Liver (tissue), 9 donors: ENCODE data around the gene CTAG1A. TPM values are rescaled to one million over a fixed set of nuclear protein-coding genes. Genes with fewer than 3 reads are reported as not detected.

Experiments
- DNase-seq: peaks from one replicate; pipeline ENCODE4 v3.0.0-alpha.2; 2017; ENCODE audit warnings: low spot score
- H3K27ac ChIP-seq, 2 donors: one replicate each; pipeline ENCODE4 v1.7.0; 2013; ENCODE audit warnings: inconsistent platforms in 2 of 2, low read length in 2 of 2, control low read depth in 1 of 2, low read depth in 1 of 2, mild to moderate bottlenecking in 1 of 2
- H3K27me3 ChIP-seq, 4 donors: one replicate each; pipeline versions ENCODE4 v1.6.1 to v1.7.0; 2013; ENCODE audit warnings: low read length in 3 of 4, inconsistent platforms in 1 of 4, mild to moderate bottlenecking in 1 of 4, moderate library complexity in 1 of 4; ENCODE audit not compliant: control insufficient read depth in 4 of 4, insufficient read depth in 4 of 4
- H3K36me3 ChIP-seq, 4 donors: one replicate each; pipeline versions ENCODE4 v1.6.1 to v1.7.0; 2013; ENCODE audit warnings: low read length in 3 of 4, mild to moderate bottlenecking in 3 of 4, low read depth in 1 of 4, moderate library complexity in 1 of 4; ENCODE audit not compliant: control insufficient read depth in 4 of 4, insufficient read depth in 3 of 4
- H3K4me1 ChIP-seq, 4 donors: one replicate each; pipeline versions ENCODE4 v1.6.1 to v1.7.0; 2013; ENCODE audit warnings: low read length in 3 of 4, mild to moderate bottlenecking in 3 of 4, moderate library complexity in 1 of 4; ENCODE audit not compliant: control insufficient read depth in 4 of 4, insufficient read depth in 4 of 4
- H3K4me3 ChIP-seq, 3 donors: one replicate each; pipeline versions ENCODE4 v1.6.1 to v1.7.0; 2013; ENCODE audit warnings: low read length in 3 of 3, control low read depth in 1 of 3, low read depth in 1 of 3, mild to moderate bottlenecking in 1 of 3
- H3K9ac ChIP-seq, 2 donors: one replicate each; pipeline ENCODE4 v1.7.0; 2013; ENCODE audit warnings: low read length in 2 of 2, mild to moderate bottlenecking in 2 of 2, moderate library complexity in 2 of 2, control low read depth in 1 of 2, low read depth in 1 of 2
- H3K9me3 ChIP-seq, 4 donors: one replicate each; pipeline versions ENCODE4 v1.6.1 to v1.7.0; 2013; ENCODE audit warnings: low read length in 3 of 4; ENCODE audit not compliant: control insufficient read depth in 4 of 4
- ATF3 ChIP-seq: IDR thresholded peaks from 2 replicates; pipeline ENCODE4 v1.6.1; 2016; ENCODE audit warnings: antibody characterized with exemption
- CTCF ChIP-seq: fragments of 150-350 bp; IDR thresholded peaks from 2 replicates; pipeline ENCODE4 v1.5.1; 2017; ENCODE audit warnings: improper control_type of control experiment, low read depth, low read length; ENCODE audit not compliant: missing input control
- EGR1 ChIP-seq, 2 donors: IDR thresholded peaks; 2 replicates each; pipeline ENCODE4 v1.6.1; 2016 to 2018; ENCODE audit warnings: antibody characterized with exemption in 2 of 2, low read depth in 2 of 2
- FOXA1 ChIP-seq: IDR thresholded peaks from 2 replicates; pipeline ENCODE4 v1.6.1; 2016; ENCODE audit warnings: antibody characterized with exemption
- FOXA2 ChIP-seq: IDR thresholded peaks from 2 replicates; pipeline ENCODE4 v1.6.1; 2016; ENCODE audit warnings: antibody characterized with exemption
- GABPA ChIP-seq, 2 donors: IDR thresholded peaks in 1 of 2; conservative IDR thresholded peaks in 1 of 2; 2 replicates each; pipeline ENCODE4 v1.6.1; 2016; ENCODE audit warnings: antibody characterized with exemption in 2 of 2, mild to moderate bottlenecking in 1 of 2, moderate library complexity in 1 of 2
- HNF4A ChIP-seq, 2 donors: conservative IDR thresholded peaks; 2 replicates each; pipeline ENCODE4 v1.6.1; 2016; ENCODE audit warnings: antibody characterized with exemption in 2 of 2, mild to moderate bottlenecking in 2 of 2
- HNF4G ChIP-seq: IDR thresholded peaks from 2 replicates; pipeline ENCODE4 v1.6.1; 2016; ENCODE audit warnings: antibody characterized with exemption
- MAX ChIP-seq: IDR thresholded peaks from 2 replicates; pipeline ENCODE4 v1.6.1; 2016; ENCODE audit warnings: antibody characterized with exemption
- NR2F2 ChIP-seq: IDR thresholded peaks from 2 replicates; pipeline ENCODE4 v1.6.1; 2016; ENCODE audit warnings: antibody characterized with exemption
- RAD21 ChIP-seq, 2 donors: IDR thresholded peaks; 2 replicates each; pipeline ENCODE4 v1.6.1; 2016; ENCODE audit warnings: antibody characterized with exemption in 2 of 2, mild to moderate bottlenecking in 2 of 2
- REST ChIP-seq: IDR thresholded peaks from 2 replicates; pipeline ENCODE4 v1.6.1; 2016; ENCODE audit warnings: antibody characterized with exemption, mild to moderate bottlenecking
- RXRA ChIP-seq, 2 donors: IDR thresholded peaks; 2 replicates each; pipeline ENCODE4 v1.6.1; 2017 to 2018; ENCODE audit warnings: antibody characterized with exemption in 2 of 2, mild to moderate bottlenecking in 1 of 2
- SP1 ChIP-seq: IDR thresholded peaks from 2 replicates; pipeline ENCODE4 v1.6.1; 2018; ENCODE audit warnings: antibody characterized with exemption, mild to moderate bottlenecking
- TAF1 ChIP-seq: conservative IDR thresholded peaks from 2 replicates; pipeline ENCODE4 v1.6.1; 2016; ENCODE audit warnings: antibody characterized with exemption, mild to moderate bottlenecking
- YY1 ChIP-seq: IDR thresholded peaks from 2 replicates; pipeline ENCODE4 v1.6.1; 2016; ENCODE audit warnings: antibody characterized with exemption, mild to moderate bottlenecking
- WGBS: extraction: QIAGEN DNeasy Blood & Tissue Kit; methylation state at CpG from one replicate; pipeline ENCODE4 v1.1.7; 2013; 5-methylcytosine and 5-hydroxymethylcytosine counted together
- polyA plus RNA-seq, 2 donors: library from polyadenylated mRNA; stranded (reverse) in 1 of 2; unstranded in 1 of 2; fragments of 200-250 nt in 1 of 2; fragments of >200 nt in 1 of 2; fragmentation: Nextera tagmentation in 1 of 2; extraction: Ambion mirVana in 1 of 2; gene quantifications; one replicate each; pipeline versions ENCODE4 v1.2.1 to v1.2.3, GENCODE V29; 2013 to 2015
- total RNA-seq, 2 donors: library from RNA; depleted of rRNA; stranded (reverse); fragments of >200 nt; gene quantifications; one replicate each; pipeline ENCODE4 v1.2.3, GENCODE V29; 2014
- TF ChIP-seq, protein P1 (sequence below): IDR thresholded peaks from 2 replicates; pipeline ENCODE4 v1.6.1; 2016; ENCODE audit warnings: antibody characterized with exemption
- donor health status: healthy.
- donor health status: healthy.
- donor health status: healthy.
- donor health status: healthy.
- donor health status: healthy.

Gene CTAG1A
- total and polyA plus RNA-seq, 4 donors: not detected

GRCh38 chrX:154596290-154596929 lies 11.5 kb downstream of the CTAG1A start:
- 17% methylated on average over 3 of the region's 3 CpGs for WGBS
- Histone ChIP-seq H3K4me1 (no peaks in the 10 kb centered on the region), H3K27me3 (peaks cover 0 to 5% (median 0%) of the 10 kb centered on the region in 4 donors), H3K36me3 (no peaks in the 10 kb centered on the region), H3K4me3 (no peak overlapping the region), H3K9ac (no peak overlapping the region), H3K27ac (no peak overlapping the region), H3K9me3 (peaks cover 0 to 3% (median 0%) of the 10 kb centered on the region in 4 donors)
- TF ChIP-seq TAF1 (no peak), MAX (no peak), HNF4A (conservative IDR thresholded peaks at IDR 0.05) (no peak), FOXA2 (no peak), CTCF (no peak), RAD21 (IDR thresholded peaks at IDR 0.05) (no peak), REST (no peak), RXRA (IDR thresholded peaks at IDR 0.05) (no peak), SP1 (no peak), FOXA1 (no peak), ATF3 (no peak), NR2F2 (no peak), YY1 (no peak), GABPA (IDR thresholded peaks at IDR 0.05 in 1 of 2, conservative IDR thresholded peaks at IDR 0.05 in 1 of 2) (no peak)
- TF ChIP-seq, protein P1, sequence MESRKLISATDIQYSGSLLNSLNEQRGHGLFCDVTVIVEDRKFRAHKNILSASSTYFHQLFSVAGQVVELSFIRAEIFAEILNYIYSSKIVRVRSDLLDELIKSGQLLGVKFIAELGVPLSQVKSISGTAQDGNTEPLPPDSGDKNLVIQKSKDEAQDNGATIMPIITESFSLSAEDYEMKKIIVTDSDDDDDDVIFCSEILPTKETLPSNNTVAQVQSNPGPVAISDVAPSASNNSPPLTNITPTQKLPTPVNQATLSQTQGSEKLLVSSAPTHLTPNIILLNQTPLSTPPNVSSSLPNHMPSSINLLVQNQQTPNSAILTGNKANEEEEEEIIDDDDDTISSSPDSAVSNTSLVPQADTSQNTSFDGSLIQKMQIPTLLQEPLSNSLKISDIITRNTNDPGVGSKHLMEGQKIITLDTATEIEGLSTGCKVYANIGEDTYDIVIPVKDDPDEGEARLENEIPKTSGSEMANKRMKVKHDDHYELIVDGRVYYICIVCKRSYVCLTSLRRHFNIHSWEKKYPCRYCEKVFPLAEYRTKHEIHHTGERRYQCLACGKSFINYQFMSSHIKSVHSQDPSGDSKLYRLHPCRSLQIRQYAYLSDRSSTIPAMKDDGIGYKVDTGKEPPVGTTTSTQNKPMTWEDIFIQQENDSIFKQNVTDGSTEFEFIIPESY: no peak
- DNase-seq: no peak

DNA sequence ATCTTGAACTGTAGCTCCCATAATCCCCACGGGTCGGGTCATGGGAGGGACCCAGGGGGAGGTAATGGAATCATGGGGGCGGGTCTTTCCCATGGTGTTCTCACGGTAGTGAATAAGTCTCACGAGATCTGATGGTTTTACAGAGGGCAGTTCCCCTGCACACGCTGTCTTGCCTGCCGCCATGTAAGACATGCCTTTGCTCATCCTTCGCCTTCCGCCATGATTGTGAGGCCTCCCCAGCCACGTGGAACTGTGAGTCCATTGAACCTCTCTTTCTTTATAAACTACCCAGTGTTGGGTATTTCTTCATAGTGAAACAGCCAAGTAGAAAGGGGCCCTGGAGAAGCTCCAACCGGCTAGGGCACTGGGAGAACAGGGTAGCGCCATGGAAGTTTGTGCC lies 12.3 kb downstream of the CTAG1A start:
- no peak for DNase-seq
- no peak overlapping the region for H3K27ac ChIP-seq
- H3K9me3 ChIP-seq: peaks cover 0 to 3% (median 0%) of the 10 kb centered on the region in 4 donors
- H3K36me3 ChIP-seq: no peaks in the 10 kb centered on the region
- WGBS: 96% methylated on average over 12 of the region's 12 CpGs
- peaks cover 0 to 5% (median 0%) of the 10 kb centered on the region in 4 donors for H3K27me3 ChIP-seq
- no peak overlapping the region for H3K4me3 ChIP-seq
- no peak overlapping the region for H3K9ac ChIP-seq
- H3K4me1 ChIP-seq: no peaks in the 10 kb centered on the region
- TF ChIP-seq GABPA (IDR thresholded peaks at IDR 0.05 in 1 of 2, conservative IDR thresholded peaks at IDR 0.05 in 1 of 2) (no peak), HNF4A (conservative IDR thresholded peaks at IDR 0.05) (no peak), ATF3 (no peak), FOXA2 (no peak), HNF4G (no peak), EGR1 (IDR thresholded peaks at IDR 0.05; ENCODE audit: low read depth in 2 of 2) (no peak), RXRA (IDR thresholded peaks at IDR 0.05) (no peak), SP1 (no peak), TAF1 (no peak), CTCF (no peak), YY1 (no peak), FOXA1 (no peak), MAX (no peak)
- TF ChIP-seq, protein P1: no peak
